ENCODE data around the gene PDE4D. TPM values are rescaled to one million over a fixed set of nuclear protein-coding genes. Genes with fewer than 3 reads are reported as not detected.

The PDE4D gene
- total and polyA plus RNA-seq, 10 of the 15 experiments (the other 5 are each of a cell fraction or from before 2014, with no cell fraction given): 0.87 to 4.1 (median 2.2) TPM

DNA sequence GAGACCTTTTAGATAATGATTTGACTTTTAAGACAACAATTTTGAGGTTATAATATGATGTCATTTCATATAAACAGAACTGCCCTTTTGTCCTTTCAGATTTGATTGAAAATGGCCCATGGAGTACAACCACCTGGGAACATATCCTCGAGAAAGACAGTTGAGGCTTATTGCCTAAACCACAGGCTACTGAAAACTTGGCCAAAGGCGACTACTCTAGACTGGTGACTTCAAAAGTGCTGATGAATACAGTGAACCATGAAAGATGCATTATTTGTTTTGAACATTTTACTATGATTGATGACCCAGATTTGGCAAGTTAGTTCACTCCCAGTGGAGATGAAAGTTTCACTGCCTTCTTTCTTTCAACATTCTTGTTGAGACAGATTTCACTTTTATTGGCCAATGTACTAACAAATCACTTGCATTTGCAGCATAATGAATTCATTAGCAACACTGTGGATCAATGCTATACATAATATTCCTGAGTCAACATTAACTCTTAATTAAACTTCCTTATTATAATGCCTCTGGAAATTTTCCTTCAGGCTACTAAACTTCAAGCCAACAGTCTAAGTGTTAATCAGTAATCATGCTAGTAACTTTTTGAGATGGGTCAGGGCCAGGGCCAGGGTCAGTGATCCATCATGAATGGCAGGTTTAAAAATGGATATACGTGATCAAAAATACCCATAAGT lies 830.4 kb downstream of the PDE4D start:
- no peak overlapping the region for H3K9ac ChIP-seq (ENCODE audit: control insufficient read depth, insufficient read depth, low read length)
- no peaks in the 10 kb centered on the region for H3K36me3 ChIP-seq (ENCODE audit: control insufficient read depth in 2 of 2, insufficient read depth in 2 of 2, low read length in 1 of 2)
- BruUV-seq (replicated peaks): no TSS peak
- RAD21 ChIA-PET (ENCODE audit: unreplicated experiment): no interaction called here
- no peak overlapping the region for H2AFZ ChIP-seq (ENCODE audit: control insufficient read depth, low read depth, low read length)
- DNase-seq (ENCODE audit: low read depth, low spot score) (no peak), ATAC-seq (no peak), FAIRE-seq (no peak)
- 14% methylated on average over 3 of the region's 3 CpGs for whole genome bisulfite sequencing (ENCODE audit: insufficient coverage, insufficient replicate concordance, low lambda C conversion rate, missing lambda C conversion rate)
- intact Hi-C loops (cut with micrococcal nuclease; ENCODE audit: unreplicated experiment) (no loop called here), in situ Hi-C loops (cut with MboI) (no loop called here)
- SMC1A ChIA-PET (ENCODE audit: uncharacterized antibody, unreplicated experiment): no interaction called here
- no peaks in the 10 kb centered on the region for H3K4me1 ChIP-seq (ENCODE audit: control insufficient read depth, insufficient read depth, low read length)
- no peaks in the 10 kb centered on the region for H4K20me1 ChIP-seq (ENCODE audit: control insufficient read depth, insufficient read depth)
- H3K9me3 ChIP-seq (replicated peaks; ENCODE audit: control insufficient read depth, insufficient read depth, low read length): no peaks in the 10 kb centered on the region
- no peak overlapping the region for H3K4me3 ChIP-seq
- H3K4me2 ChIP-seq (ENCODE audit: control insufficient read depth, insufficient read depth): no peak overlapping the region
- POLR2A ChIA-PET: interaction anchor here (0.7 kb wide), 1 partner anchor 16 kb away, joined by 5 read pairs; no protein-coding TSS in a partner anchor
- no peaks in the 10 kb centered on the region for H3K79me2 ChIP-seq (ENCODE audit: control insufficient read depth, insufficient read depth, low read length)
- no peaks in the 10 kb centered on the region for H3K27me3 ChIP-seq (replicated peaks in 1 of 2; ENCODE audit: control insufficient read depth in 2 of 2, insufficient read depth in 2 of 2, low read length in 1 of 2)
- H3K27ac ChIP-seq (ENCODE audit: control insufficient read depth, insufficient read depth): no peak overlapping the region
- CTCF ChIA-PET: interaction anchor here (1.1 kb wide), 1 partner anchor 125 kb away, joined by 3 read pairs; no protein-coding TSS in a partner anchor
- TF ChIP-seq STAT3 (IDR thresholded peaks at IDR 0.05; ENCODE audit: low read depth, low read length) (no peak), E2F8 (IDR thresholded peaks at IDR 0.05; ENCODE audit: low read depth, partially characterized antibody) (no peak), RCOR1 (conservative IDR thresholded peaks at IDR 0.05; ENCODE audit: low read depth, low read length) (no peak), ZBTB4 (CRISPR knock-in tag; IDR thresholded peaks at IDR 0.05) (no peak), SUPT20H (IDR thresholded peaks at IDR 0.05; ENCODE audit: borderline replicate concordance, control insufficient read depth, low read depth, low read length) (no peak), ETV6 (conservative IDR thresholded peaks at IDR 0.05 in 1 of 2, IDR thresholded peaks at IDR 0.05 in 1 of 2; ENCODE audit: borderline replicate concordance in 1 of 2, low read depth in 1 of 2) (no peak), IKZF2 (IDR thresholded peaks at IDR 0.05) (no peak), ZZZ3 (IDR thresholded peaks at IDR 0.05; ENCODE audit: control insufficient read depth, insufficient read length, low read depth) (no peak), SREBF1 (IDR thresholded peaks at IDR 0.05; ENCODE audit: low read length) (no peak)
- TF ChIP-seq, protein P1, sequence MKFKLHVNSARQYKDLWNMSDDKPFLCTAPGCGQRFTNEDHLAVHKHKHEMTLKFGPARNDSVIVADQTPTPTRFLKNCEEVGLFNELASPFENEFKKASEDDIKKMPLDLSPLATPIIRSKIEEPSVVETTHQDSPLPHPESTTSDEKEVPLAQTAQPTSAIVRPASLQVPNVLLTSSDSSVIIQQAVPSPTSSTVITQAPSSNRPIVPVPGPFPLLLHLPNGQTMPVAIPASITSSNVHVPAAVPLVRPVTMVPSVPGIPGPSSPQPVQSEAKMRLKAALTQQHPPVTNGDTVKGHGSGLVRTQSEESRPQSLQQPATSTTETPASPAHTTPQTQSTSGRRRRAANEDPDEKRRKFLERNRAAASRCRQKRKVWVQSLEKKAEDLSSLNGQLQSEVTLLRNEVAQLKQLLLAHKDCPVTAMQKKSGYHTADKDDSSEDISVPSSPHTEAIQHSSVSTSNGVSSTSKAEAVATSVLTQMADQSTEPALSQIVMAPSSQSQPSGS (IDR thresholded peaks at IDR 0.05; ENCODE audit: low read length): no peak
- TF ChIP-seq, protein P2, sequence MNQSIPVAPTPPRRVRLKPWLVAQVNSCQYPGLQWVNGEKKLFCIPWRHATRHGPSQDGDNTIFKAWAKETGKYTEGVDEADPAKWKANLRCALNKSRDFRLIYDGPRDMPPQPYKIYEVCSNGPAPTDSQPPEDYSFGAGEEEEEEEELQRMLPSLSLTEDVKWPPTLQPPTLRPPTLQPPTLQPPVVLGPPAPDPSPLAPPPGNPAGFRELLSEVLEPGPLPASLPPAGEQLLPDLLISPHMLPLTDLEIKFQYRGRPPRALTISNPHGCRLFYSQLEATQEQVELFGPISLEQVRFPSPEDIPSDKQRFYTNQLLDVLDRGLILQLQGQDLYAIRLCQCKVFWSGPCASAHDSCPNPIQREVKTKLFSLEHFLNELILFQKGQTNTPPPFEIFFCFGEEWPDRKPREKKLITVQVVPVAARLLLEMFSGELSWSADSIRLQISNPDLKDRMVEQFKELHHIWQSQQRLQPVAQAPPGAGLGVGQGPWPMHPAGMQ (IDR thresholded peaks at IDR 0.05; ENCODE audit: borderline replicate concordance): no peak
- TF ChIP-seq, protein P3, sequence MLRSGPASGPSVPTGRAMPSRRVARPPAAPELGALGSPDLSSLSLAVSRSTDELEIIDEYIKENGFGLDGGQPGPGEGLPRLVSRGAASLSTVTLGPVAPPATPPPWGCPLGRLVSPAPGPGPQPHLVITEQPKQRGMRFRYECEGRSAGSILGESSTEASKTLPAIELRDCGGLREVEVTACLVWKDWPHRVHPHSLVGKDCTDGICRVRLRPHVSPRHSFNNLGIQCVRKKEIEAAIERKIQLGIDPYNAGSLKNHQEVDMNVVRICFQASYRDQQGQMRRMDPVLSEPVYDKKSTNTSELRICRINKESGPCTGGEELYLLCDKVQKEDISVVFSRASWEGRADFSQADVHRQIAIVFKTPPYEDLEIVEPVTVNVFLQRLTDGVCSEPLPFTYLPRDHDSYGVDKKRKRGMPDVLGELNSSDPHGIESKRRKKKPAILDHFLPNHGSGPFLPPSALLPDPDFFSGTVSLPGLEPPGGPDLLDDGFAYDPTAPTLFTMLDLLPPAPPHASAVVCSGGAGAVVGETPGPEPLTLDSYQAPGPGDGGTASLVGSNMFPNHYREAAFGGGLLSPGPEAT (IDR thresholded peaks at IDR 0.05; ENCODE audit: low read depth): no peak

All from GM12878 (cell line).